ENCODE measurements around the gene RAD21L1. TPM values are rescaled to one million over a fixed set of nuclear protein-coding genes. Genes with fewer than 3 reads are reported as not detected.

The RAD21L1 gene
- total RNA-seq, 1 donor from 2014 or later: not detected

DNA sequence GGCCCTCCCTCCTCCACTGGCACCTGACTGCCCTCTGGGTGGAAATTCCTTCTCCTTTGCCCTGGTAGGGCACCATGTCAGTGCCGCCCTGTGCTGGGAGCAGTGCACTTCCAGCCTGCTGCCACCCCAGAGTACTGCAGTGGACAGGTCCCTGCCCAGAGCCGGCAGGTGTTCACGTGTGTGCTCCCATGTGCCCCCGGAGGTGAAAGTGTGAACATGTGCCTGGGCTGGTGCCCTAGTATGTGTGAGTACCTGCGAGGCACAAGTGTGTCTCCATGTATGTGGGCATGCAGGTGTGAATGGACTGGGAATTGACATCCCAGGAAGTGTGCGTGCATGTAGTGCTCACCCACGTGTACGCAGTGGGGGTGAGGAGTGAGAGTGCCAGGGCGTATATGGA lies 73.7 kb downstream of the RAD21L1 start:
- no peaks in the 10 kb centered on the region for H3K9me3 Mint-ChIP-seq (ENCODE audit: low read depth)
- no peaks in the 10 kb centered on the region for H3K27me3 Mint-ChIP-seq (ENCODE audit: low read depth)
- H3K36me3 Mint-ChIP-seq (ENCODE audit: low read depth): peaks cover 5% of the 10 kb centered on the region
- H3K27ac Mint-ChIP-seq (ENCODE audit: unreplicated experiment): no peak overlapping the region
- H3K4me3 Mint-ChIP-seq (ENCODE audit: unreplicated experiment): no peak overlapping the region
- no peaks in the 10 kb centered on the region for H3K4me1 Mint-ChIP-seq (ENCODE audit: low read depth)
- TF ChIP-seq, protein P1, sequence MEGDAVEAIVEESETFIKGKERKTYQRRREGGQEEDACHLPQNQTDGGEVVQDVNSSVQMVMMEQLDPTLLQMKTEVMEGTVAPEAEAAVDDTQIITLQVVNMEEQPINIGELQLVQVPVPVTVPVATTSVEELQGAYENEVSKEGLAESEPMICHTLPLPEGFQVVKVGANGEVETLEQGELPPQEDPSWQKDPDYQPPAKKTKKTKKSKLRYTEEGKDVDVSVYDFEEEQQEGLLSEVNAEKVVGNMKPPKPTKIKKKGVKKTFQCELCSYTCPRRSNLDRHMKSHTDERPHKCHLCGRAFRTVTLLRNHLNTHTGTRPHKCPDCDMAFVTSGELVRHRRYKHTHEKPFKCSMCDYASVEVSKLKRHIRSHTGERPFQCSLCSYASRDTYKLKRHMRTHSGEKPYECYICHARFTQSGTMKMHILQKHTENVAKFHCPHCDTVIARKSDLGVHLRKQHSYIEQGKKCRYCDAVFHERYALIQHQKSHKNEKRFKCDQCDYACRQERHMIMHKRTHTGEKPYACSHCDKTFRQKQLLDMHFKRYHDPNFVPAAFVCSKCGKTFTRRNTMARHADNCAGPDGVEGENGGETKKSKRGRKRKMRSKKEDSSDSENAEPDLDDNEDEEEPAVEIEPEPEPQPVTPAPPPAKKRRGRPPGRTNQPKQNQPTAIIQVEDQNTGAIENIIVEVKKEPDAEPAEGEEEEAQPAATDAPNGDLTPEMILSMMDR (IDR thresholded peaks at IDR 0.05): peak; percentile 34
- DNase-seq (ENCODE audit: low spot score): no peak

GRCh38 chr20:1300083-1300840 lies 74.4 kb downstream of the RAD21L1 start:
- Mint-ChIP-seq H3K4me3 (ENCODE audit: unreplicated experiment) (no peak overlapping the region), H3K36me3 (ENCODE audit: low read depth) (peaks cover 9% of the 10 kb centered on the region), H3K9me3 (ENCODE audit: low read depth) (no peaks in the 10 kb centered on the region), H3K4me1 (ENCODE audit: low read depth) (no peaks in the 10 kb centered on the region), H3K27me3 (ENCODE audit: low read depth) (no peaks in the 10 kb centered on the region), H3K27ac (ENCODE audit: unreplicated experiment) (no peak overlapping the region)
- DNase-seq (ENCODE audit: low spot score): no peak
- TF ChIP-seq, protein P1 (IDR thresholded peaks at IDR 0.05): no peak

GRCh38 chr20:1301031-1301529 lies 75.2 kb downstream of the RAD21L1 start:
- Mint-ChIP-seq H3K9me3 (ENCODE audit: low read depth) (no peaks in the 10 kb centered on the region), H3K4me3 (ENCODE audit: unreplicated experiment) (no peak overlapping the region), H3K36me3 (ENCODE audit: low read depth) (peaks cover 12% of the 10 kb centered on the region), H3K27ac (ENCODE audit: unreplicated experiment) (no peak overlapping the region), H3K4me1 (ENCODE audit: low read depth) (no peaks in the 10 kb centered on the region), H3K27me3 (ENCODE audit: low read depth) (no peaks in the 10 kb centered on the region)
- DNase-seq (ENCODE audit: low spot score): no peak
- TF ChIP-seq, protein P1 (IDR thresholded peaks at IDR 0.05): no peak

GRCh38 chr20:1302685-1303541 lies 77.1 kb downstream of the RAD21L1 start:
- H3K9me3 Mint-ChIP-seq (ENCODE audit: low read depth): no peaks in the 10 kb centered on the region
- H3K4me1 Mint-ChIP-seq (ENCODE audit: low read depth): no peaks in the 10 kb centered on the region
- H3K4me3 Mint-ChIP-seq (ENCODE audit: unreplicated experiment): no peak overlapping the region
- H3K36me3 Mint-ChIP-seq (ENCODE audit: low read depth): peaks cover 12% of the 10 kb centered on the region
- H3K27ac Mint-ChIP-seq (ENCODE audit: unreplicated experiment): no peak overlapping the region
- TF ChIP-seq, protein P1 (IDR thresholded peaks at IDR 0.05): no peak
- DNase-seq (ENCODE audit: low spot score): no peak
- no peaks in the 10 kb centered on the region for H3K27me3 Mint-ChIP-seq (ENCODE audit: low read depth)

Measured in chondrocyte (in vitro differentiated cells).